Trophoblast cell (in vitro differentiated cells and primary cell): ENCODE measurements around the gene RASSF5.
"Not testable (repeated sequence)": the region's sequence is repeated elsewhere in the genome, so short reads cannot be mapped to it uniquely, and the experiment has no call there.

ENCODE experiments used
- DNase-seq, 2 donors: peaks; one replicate each; pipeline ENCODE4 v3.0.0-alpha.2; 2016
- H2AFZ ChIP-seq: 2 replicates; pipeline ENCODE4 v1.6.1; 2013; ENCODE audit warnings: low read length, moderate library complexity, mild to moderate bottlenecking; ENCODE audit not compliant: insufficient read depth, poor library complexity
- H2AK5ac ChIP-seq: 2 replicates; pipeline ENCODE4 v1.6.1; 2013; ENCODE audit warnings: mild to moderate bottlenecking, low read length
- H2BK120ac ChIP-seq: 2 replicates; pipeline ENCODE4 v1.6.1; 2013; ENCODE audit warnings: low read length, mild to moderate bottlenecking, moderate library complexity; ENCODE audit not compliant: insufficient read depth, poor library complexity
- H2BK12ac ChIP-seq: 2 replicates; pipeline ENCODE4 v1.6.1; 2013; ENCODE audit warnings: mild to moderate bottlenecking, low read length, moderate library complexity
- H2BK5ac ChIP-seq: 2 replicates; pipeline ENCODE4 v1.6.1; 2013; ENCODE audit warnings: low read length, low read depth, moderate library complexity, mild to moderate bottlenecking; ENCODE audit not compliant: poor library complexity
- H3K14ac ChIP-seq: 2 replicates; pipeline ENCODE4 v1.6.1; 2013; ENCODE audit warnings: mild to moderate bottlenecking, low read length
- H3K18ac ChIP-seq: 2 replicates; pipeline ENCODE4 v1.6.1; 2013; ENCODE audit warnings: mild to moderate bottlenecking, low read length
- H3K23ac ChIP-seq: 2 replicates; pipeline ENCODE4 v1.6.1; 2013; ENCODE audit warnings: low read length
- H3K27ac ChIP-seq: 2 replicates; pipeline ENCODE4 v1.5.1; 2013; ENCODE audit warnings: low read depth, mild to moderate bottlenecking, inconsistent platforms, low read length, moderate library complexity
- H3K27me3 ChIP-seq: 2 replicates; pipeline ENCODE4 v1.6.1; 2013; ENCODE audit warnings: inconsistent platforms, mild to moderate bottlenecking, low read length, moderate library complexity; ENCODE audit not compliant: insufficient read depth
- H3K36me3 ChIP-seq, 2 experiments: 1 replicate in 1 of 2; 2 replicates in 1 of 2; pipeline ENCODE4 v1.6.1; 2013; ENCODE audit warnings: low read length in 2 of 2, mild to moderate bottlenecking in 2 of 2, moderate library complexity in 1 of 2; ENCODE audit not compliant: insufficient read depth in 2 of 2, control insufficient read depth in 1 of 2
- H3K4ac ChIP-seq: 2 replicates; pipeline ENCODE4 v1.6.1; 2013; ENCODE audit warnings: low read depth, mild to moderate bottlenecking, low read length, moderate library complexity
- H3K4me1 ChIP-seq, 2 experiments: 1 replicate in 1 of 2; 2 replicates in 1 of 2; pipeline ENCODE4 v1.6.1; 2013; ENCODE audit warnings: low read length in 2 of 2, mild to moderate bottlenecking in 2 of 2, moderate library complexity in 1 of 2; ENCODE audit not compliant: insufficient read depth in 2 of 2, control insufficient read depth in 1 of 2
- H3K4me2 ChIP-seq: 2 replicates; pipeline ENCODE4 v1.6.1; 2013; ENCODE audit warnings: inconsistent platforms, mild to moderate bottlenecking, low read length, moderate library complexity
- H3K4me3 ChIP-seq: 2 replicates; pipeline ENCODE4 v1.5.1; 2013; ENCODE audit warnings: mild to moderate bottlenecking, low read depth, low read length, inconsistent platforms
- H3K79me1 ChIP-seq: one replicate; pipeline ENCODE4 v1.6.1; 2013; ENCODE audit warnings: low read length
- H3K79me2 ChIP-seq: 2 replicates; pipeline ENCODE4 v1.6.1; 2013; ENCODE audit warnings: low read length, mild to moderate bottlenecking; ENCODE audit not compliant: control insufficient read depth, insufficient read depth, poor library complexity
- H3K9ac ChIP-seq: 2 replicates; pipeline ENCODE4 v1.6.1; 2013; ENCODE audit warnings: mild to moderate bottlenecking, low read length
- H3K9me3 ChIP-seq: 2 replicates; pipeline ENCODE4 v1.6.1; 2013; ENCODE audit warnings: low read depth, mild to moderate bottlenecking, control low read depth, inconsistent platforms, low read length; ENCODE audit not compliant: insufficient read depth
- H4K12ac ChIP-seq: 2 replicates; pipeline ENCODE4 v1.6.1; 2013; ENCODE audit warnings: low read depth, mild to moderate bottlenecking, low read length, moderate library complexity
- H4K8ac ChIP-seq: 2 replicates; pipeline ENCODE4 v1.6.1; 2013; ENCODE audit warnings: low read depth, mild to moderate bottlenecking, low read length, moderate library complexity
- H4K91ac ChIP-seq: one replicate; pipeline ENCODE4 v1.6.1; 2013; ENCODE audit warnings: low read depth, mild to moderate bottlenecking, low read length, moderate library complexity
- WGBS: extraction: QIAGEN DNeasy Blood & Tissue Kit; methylation state at CpG from one replicate; pipeline ENCODE4 v1.1.7; 2013; ENCODE audit warnings: missing lambda C conversion rate; ENCODE audit not compliant: insufficient read length, insufficient coverage; ENCODE audit errors: extremely low coverage; 5-methylcytosine and 5-hydroxymethylcytosine counted together

Gene RASSF5

GRCh38 chr1:206480211-206480610, 27.1 kb upstream of the RASSF5 start:
- H3K36me3 ChIP-seq: peaks cover 4% of the 10 kb centered on the region in 2 experiments
- H3K4me2 ChIP-seq: no peak overlapping the region
- no peak overlapping the region for H3K23ac ChIP-seq
- H2BK5ac ChIP-seq: no peak overlapping the region
- H4K8ac ChIP-seq: no peak overlapping the region
- no peak overlapping the region for H3K9ac ChIP-seq
- H2BK12ac ChIP-seq: no peak overlapping the region
- no peak overlapping the region for H4K91ac ChIP-seq
- no peaks in the 10 kb centered on the region for H3K9me3 ChIP-seq
- no peaks in the 10 kb centered on the region for H3K79me2 ChIP-seq
- H4K12ac ChIP-seq: no peak overlapping the region
- H3K4me3 ChIP-seq: no peak overlapping the region
- no CpG with 5 or more reads among the region's 8 CpGs for WGBS
- no peaks in the 10 kb centered on the region for H3K27me3 ChIP-seq
- H3K4ac ChIP-seq: no peak overlapping the region
- DNase-seq: no peak
- no peak overlapping the region for H3K18ac ChIP-seq
- H3K79me1 ChIP-seq: no peaks in the 10 kb centered on the region
- H3K27ac ChIP-seq: no peak overlapping the region
- no peak overlapping the region for H2BK120ac ChIP-seq
- H3K4me1 ChIP-seq: no peaks in the 10 kb centered on the region
- no peak overlapping the region for H2AFZ ChIP-seq
- no peak overlapping the region for H2AK5ac ChIP-seq
- no peak overlapping the region for H3K14ac ChIP-seq

DNA sequence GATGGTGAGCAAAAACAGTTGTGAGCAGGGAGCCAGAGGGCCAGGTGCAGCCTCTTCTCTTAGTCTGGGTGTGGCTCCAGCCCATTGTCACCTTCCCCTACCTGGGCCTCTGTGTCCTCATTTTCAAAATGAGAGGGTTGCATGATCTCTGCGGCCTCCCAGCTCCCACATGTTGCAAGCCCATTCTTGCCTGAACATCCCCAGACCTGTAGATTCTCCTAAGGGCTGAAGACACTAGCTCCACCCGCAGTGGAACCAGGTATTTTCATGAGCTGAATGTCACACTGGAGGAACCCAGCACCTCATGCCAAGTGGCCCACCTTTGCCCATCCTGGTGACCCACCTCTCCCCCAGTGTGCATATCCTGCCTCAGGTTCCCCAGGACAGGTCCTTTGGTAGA, 24.7 kb upstream of the RASSF5 start:
- Histone ChIP-seq H3K79me2 (no peaks in the 10 kb centered on the region), H3K4me3 (no peak overlapping the region), H3K4ac (no peak overlapping the region), H3K9ac (no peak overlapping the region), H2AK5ac (no peak overlapping the region), H3K79me1 (no peaks in the 10 kb centered on the region), H4K91ac (no peak overlapping the region), H4K8ac (no peak overlapping the region), H2BK12ac (no peak overlapping the region), H3K36me3 (peaks cover 0 to 2% of the 10 kb centered on the region in 2 experiments), H2BK120ac (no peak overlapping the region), H3K23ac (no peak overlapping the region), H3K4me1 (no peaks in the 10 kb centered on the region), H3K27ac (no peak overlapping the region), H2BK5ac (no peak overlapping the region), H3K4me2 (no peak overlapping the region), H3K9me3 (no peaks in the 10 kb centered on the region), H2AFZ (no peak overlapping the region), H3K18ac (no peak overlapping the region), H3K27me3 (no peaks in the 10 kb centered on the region), H3K14ac (no peak overlapping the region), H4K12ac (no peak overlapping the region)
- no peak for DNase-seq
- WGBS: no CpG with 5 or more reads among the region's 2 CpGs

GRCh38 chr1:206483864-206484263, 23.5 kb upstream of the RASSF5 start:
- not testable (repeated sequence) for H3K36me3 ChIP-seq, H3K79me1 ChIP-seq, H3K27me3 ChIP-seq, H3K23ac ChIP-seq, H3K4ac ChIP-seq, H2BK5ac ChIP-seq, H3K27ac ChIP-seq, H3K4me3 ChIP-seq, H2BK120ac ChIP-seq, H3K14ac ChIP-seq, H4K8ac ChIP-seq, H4K12ac ChIP-seq, H2BK12ac ChIP-seq, H3K4me2 ChIP-seq, H3K9ac ChIP-seq, H3K9me3 ChIP-seq, H3K18ac ChIP-seq, H3K4me1 ChIP-seq, H4K91ac ChIP-seq, DNase-seq, H3K79me2 ChIP-seq, H2AFZ ChIP-seq, H2AK5ac ChIP-seq
- no CpG with 5 or more reads among the region's 1 CpG for WGBS

GRCh38 chr1:206484901-206485300, 22.4 kb upstream of the RASSF5 start:
- Histone ChIP-seq H3K79me2 (no peaks in the 10 kb centered on the region), H3K36me3 (peaks cover 0 to 2% of the 10 kb centered on the region in 2 experiments), H3K14ac (no peak overlapping the region), H4K12ac (no peak overlapping the region), H3K4me1 (no peaks in the 10 kb centered on the region), H4K91ac (no peak overlapping the region), H3K23ac (no peak overlapping the region), H3K4me2 (no peak overlapping the region), H2BK120ac (no peak overlapping the region), H2AK5ac (no peak overlapping the region), H3K27me3 (no peaks in the 10 kb centered on the region), H2AFZ (no peak overlapping the region), H3K4ac (no peak overlapping the region), H3K18ac (no peak overlapping the region), H2BK5ac (no peak overlapping the region), H3K79me1 (no peaks in the 10 kb centered on the region), H2BK12ac (no peak overlapping the region), H3K4me3 (no peak overlapping the region), H4K8ac (no peak overlapping the region), H3K9me3 (no peaks in the 10 kb centered on the region), H3K9ac (no peak overlapping the region), H3K27ac (no peak overlapping the region)
- DNase-seq: no peak
- WGBS: no CpG with 5 or more reads among the region's 10 CpGs
